K562 (cell line): ENCODE measurements around the gene AAK1.

Experiments
- ARNT ChIP-seq, 2 experiments: fragments of 450-650 bp; IDR thresholded peaks; 2 replicates each; pipeline ENCODE4 v1.6.1; 2016; ENCODE audit warnings: mild to moderate bottlenecking in 1 of 2
- FOXK2 ChIP-seq, 2 experiments: fragments of 450-650 bp; IDR thresholded peaks in 1 of 2; conservative IDR thresholded peaks in 1 of 2; 2 replicates each; pipeline ENCODE4 v1.6.1; 2016; ENCODE audit warnings: low read depth in 2 of 2, mild to moderate bottlenecking in 1 of 2
- HDAC8 ChIP-seq: fragments of 450-650 bp; IDR thresholded peaks from 2 replicates; pipeline ENCODE4 v1.6.1; 2016; ENCODE audit warnings: mild to moderate bottlenecking, missing genetic modification characterization, moderate library complexity, missing compliant biosample characterization
- JUND ChIP-seq, 2 experiments: IDR thresholded peaks; 2 replicates in 1 of 2; 3 replicates in 1 of 2; pipeline ENCODE4 v1.6.1; 2011; ENCODE audit warnings: borderline replicate concordance in 2 of 2, low read depth in 2 of 2, low read length in 2 of 2, improper control_type of control experiment in 1 of 2, missing biosample characterization in 1 of 2, missing genetic modification characterization in 1 of 2, missing genetic modification reagents in 1 of 2

GRCh38 chr2:69477627-69478026 lies 165.9 kb downstream of the AAK1 start:
- TF ChIP-seq FOXK2 (conservative IDR thresholded peaks at IDR 0.05 in 1 of 2, IDR thresholded peaks at IDR 0.05 in 1 of 2; ENCODE audit: low read depth in 2 of 2) (no peak), HDAC8 (tag) (no peak), JUND (IDR thresholded peaks at IDR 0.05; ENCODE audit: borderline replicate concordance, low read depth, low read length) (no peak), JUND (tag; IDR thresholded peaks at IDR 0.05; ENCODE audit: borderline replicate concordance, low read depth, low read length) (no peak), ARNT (IDR thresholded peaks at IDR 0.05) (no peak)
